HG03025 (cell line): ENCODE data around the gene ULK1.
A peak's percentile ranks its signal among the peaks of the same experiment; 100 is the strongest.

Experiments used
- ATAC-seq: cut with Tn5 transposase; IDR thresholded peaks from one replicate; pipeline ENCODE4 v1.9.1; 2021; ENCODE audit warnings: mild to moderate bottlenecking, moderate library complexity; ENCODE audit not compliant: unreplicated experiment, low FRiP score

ULK1 gene

GRCh38 chr12:131918311-131919050 is 24.1 kb downstream of the ULK1 start:
- no peak for ATAC-seq

- ATAC-seq: no peak
Observed at GRCh38 chr12:131919051-131919347, 24.6 kb downstream of the ULK1 start.

- no peak for ATAC-seq
Observed at GRCh38 chr12:131919366-131920156, 25.1 kb downstream of the ULK1 start.

GRCh38 chr12:131920157-131920508 is 25.7 kb downstream of the ULK1 start:
- no peak for ATAC-seq

- no peak for ATAC-seq
Observed at GRCh38 chr12:131920902-131921840, 26.7 kb downstream of the ULK1 start.

- no peak for ATAC-seq
Observed at GRCh38 chr12:131921866-131922769, 27.7 kb downstream of the ULK1 start.

GRCh38 chr12:131922772-131923171 is 28.4 kb downstream of the ULK1 start:
- no peak for ATAC-seq

- ATAC-seq: peak; percentile 64
Observed at GRCh38 chr12:131923260-131923659, 28.8 kb downstream of the ULK1 start.

- no peak for ATAC-seq
Observed at GRCh38 chr12:131927110-131928079, 33.0 kb downstream of the ULK1 start.

- ATAC-seq: no peak
Observed at GRCh38 chr12:131928080-131928710, 33.8 kb downstream of the ULK1 start.

GRCh38 chr12:131928711-131929580 is 34.5 kb downstream of the ULK1 start, which contains the start of gene PUS1:
Gene PUS1 (plus strand): TSS chr12:131929276. CDS start chr12:131929723, 447 bp downstream.
- peak; percentile 51 for ATAC-seq

- ATAC-seq: peak; percentile 20
Observed at GRCh38 chr12:131929581-131930456, 35.4 kb downstream of the ULK1 start.

GRCh38 chr12:131930510-131930909 is 36.1 kb downstream of the ULK1 start:
- no peak for ATAC-seq

- no peak for ATAC-seq
Observed at GRCh38 chr12:131933387-131933786, 39.0 kb downstream of the ULK1 start.

- ATAC-seq: no peak
Observed at GRCh38 chr12:131934535-131934934, 40.1 kb downstream of the ULK1 start.

GRCh38 chr12:131938082-131938481 is 43.7 kb downstream of the ULK1 start:
- ATAC-seq: no peak
